Measurements from ENCODE around the gene HYAL3.
A peak's percentile ranks its signal among the peaks of the same experiment; 100 is the strongest.

Gene HYAL3

GRCh38 chr3:50323092-50323600 is 23.9 kb upstream of the HYAL3 start:
- Histone ChIP-seq H3K4me2 (no peak overlapping the region), H3K4me1 (ENCODE audit: low read depth, poor library complexity, severe bottlenecking) (peaks cover 4% of the 10 kb centered on the region), H4K20me1 (ENCODE audit: insufficient read depth) (no peaks in the 10 kb centered on the region), H3K36me3 (ENCODE audit: insufficient read depth) (no peaks in the 10 kb centered on the region), H3K9ac (no peak overlapping the region), H3K27me3 (ENCODE audit: insufficient read depth, low read depth) (no peaks in the 10 kb centered on the region), H2AFZ (ENCODE audit: low read depth) (no peak overlapping the region), H3K79me2 (ENCODE audit: insufficient read depth, low read depth) (peaks cover 8% of the 10 kb centered on the region; the same call in 1 of the 2 replicates), H3K4me3 (IDR thresholded peaks at IDR 0.05; ENCODE audit: insufficient read depth, low read depth, low read length) (no peak overlapping the region), H3K27ac (no peak overlapping the region)
- TF ChIP-seq, protein P1, sequence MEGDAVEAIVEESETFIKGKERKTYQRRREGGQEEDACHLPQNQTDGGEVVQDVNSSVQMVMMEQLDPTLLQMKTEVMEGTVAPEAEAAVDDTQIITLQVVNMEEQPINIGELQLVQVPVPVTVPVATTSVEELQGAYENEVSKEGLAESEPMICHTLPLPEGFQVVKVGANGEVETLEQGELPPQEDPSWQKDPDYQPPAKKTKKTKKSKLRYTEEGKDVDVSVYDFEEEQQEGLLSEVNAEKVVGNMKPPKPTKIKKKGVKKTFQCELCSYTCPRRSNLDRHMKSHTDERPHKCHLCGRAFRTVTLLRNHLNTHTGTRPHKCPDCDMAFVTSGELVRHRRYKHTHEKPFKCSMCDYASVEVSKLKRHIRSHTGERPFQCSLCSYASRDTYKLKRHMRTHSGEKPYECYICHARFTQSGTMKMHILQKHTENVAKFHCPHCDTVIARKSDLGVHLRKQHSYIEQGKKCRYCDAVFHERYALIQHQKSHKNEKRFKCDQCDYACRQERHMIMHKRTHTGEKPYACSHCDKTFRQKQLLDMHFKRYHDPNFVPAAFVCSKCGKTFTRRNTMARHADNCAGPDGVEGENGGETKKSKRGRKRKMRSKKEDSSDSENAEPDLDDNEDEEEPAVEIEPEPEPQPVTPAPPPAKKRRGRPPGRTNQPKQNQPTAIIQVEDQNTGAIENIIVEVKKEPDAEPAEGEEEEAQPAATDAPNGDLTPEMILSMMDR (conservative IDR thresholded peaks at IDR 0.05; ENCODE audit: low read depth, low read length): no peak

GRCh38 chr3:50322386-50323091 is 23.3 kb upstream of the HYAL3 start, which contains the start of gene HYAL2:
Gene HYAL2 (minus strand): TSS chr3:50322745. CDS start chr3:50320489, 2,256 bp downstream.
- Histone ChIP-seq H2AFZ (ENCODE audit: low read depth) (peak within 1 kb of the TSS; percentile 71), H3K27me3 (ENCODE audit: insufficient read depth, low read depth) (no peaks in the 10 kb centered on the region), H3K36me3 (ENCODE audit: insufficient read depth) (no peaks in the 10 kb centered on the region), H3K79me2 (ENCODE audit: insufficient read depth, low read depth) (peaks cover 5% of the 10 kb centered on the region; the same call in 1 of the 2 replicates), H3K9ac (peak within 1 kb of the TSS; percentile 78), H4K20me1 (ENCODE audit: insufficient read depth) (no peaks in the 10 kb centered on the region), H3K27ac (peak within 1 kb of the TSS; percentile 68), H3K4me3 (IDR thresholded peaks at IDR 0.05; ENCODE audit: insufficient read depth, low read depth, low read length) (no peak within 1 kb of the TSS), H3K4me2 (0 out of 2 replicates have a peak within 1 kb of the TSS, but pooled peaks have one; percentile 13), H3K4me1 (ENCODE audit: low read depth, poor library complexity, severe bottlenecking) (peaks cover 4% of the 10 kb centered on the region)
- TF ChIP-seq, protein P1 (conservative IDR thresholded peaks at IDR 0.05; ENCODE audit: low read depth, low read length): no peak

DNA sequence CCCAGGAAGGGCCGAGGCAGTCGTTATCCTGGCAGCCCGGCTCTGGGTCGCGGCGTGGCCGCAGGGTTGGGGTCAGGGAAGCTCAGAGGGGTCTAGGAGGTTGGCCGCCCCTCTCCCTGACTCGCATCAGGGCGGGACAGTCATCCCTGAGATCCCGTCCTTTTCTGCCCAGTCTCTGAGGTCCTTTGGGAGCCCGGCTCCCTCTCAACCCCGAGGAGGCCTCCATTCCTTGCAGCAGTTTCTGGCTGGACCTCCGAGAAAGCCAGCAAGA is 22.8 kb upstream of the HYAL3 start:
- H3K79me2 ChIP-seq (ENCODE audit: insufficient read depth, low read depth): no peaks in the 10 kb centered on the region; the same call in 1 of the 2 replicates
- no peak overlapping the region for H3K9ac ChIP-seq
- H3K27me3 ChIP-seq (ENCODE audit: insufficient read depth, low read depth): no peaks in the 10 kb centered on the region
- peak overlapping the region; percentile 71 for H2AFZ ChIP-seq (ENCODE audit: low read depth)
- H4K20me1 ChIP-seq (ENCODE audit: insufficient read depth): no peaks in the 10 kb centered on the region
- H3K4me3 ChIP-seq (IDR thresholded peaks at IDR 0.05; ENCODE audit: insufficient read depth, low read depth, low read length): no peak overlapping the region
- H3K27ac ChIP-seq: no peak overlapping the region
- no peaks in the 10 kb centered on the region for H3K36me3 ChIP-seq (ENCODE audit: insufficient read depth)
- peaks cover 4% of the 10 kb centered on the region for H3K4me1 ChIP-seq (ENCODE audit: low read depth, poor library complexity, severe bottlenecking)
- 0 out of 2 replicates have a peak overlapping the region, but pooled peaks have one; percentile 13 for H3K4me2 ChIP-seq
- TF ChIP-seq, protein P1 (conservative IDR thresholded peaks at IDR 0.05; ENCODE audit: low read depth, low read length): peak; percentile 27; the same call in 1 of the 2 replicates

DNA sequence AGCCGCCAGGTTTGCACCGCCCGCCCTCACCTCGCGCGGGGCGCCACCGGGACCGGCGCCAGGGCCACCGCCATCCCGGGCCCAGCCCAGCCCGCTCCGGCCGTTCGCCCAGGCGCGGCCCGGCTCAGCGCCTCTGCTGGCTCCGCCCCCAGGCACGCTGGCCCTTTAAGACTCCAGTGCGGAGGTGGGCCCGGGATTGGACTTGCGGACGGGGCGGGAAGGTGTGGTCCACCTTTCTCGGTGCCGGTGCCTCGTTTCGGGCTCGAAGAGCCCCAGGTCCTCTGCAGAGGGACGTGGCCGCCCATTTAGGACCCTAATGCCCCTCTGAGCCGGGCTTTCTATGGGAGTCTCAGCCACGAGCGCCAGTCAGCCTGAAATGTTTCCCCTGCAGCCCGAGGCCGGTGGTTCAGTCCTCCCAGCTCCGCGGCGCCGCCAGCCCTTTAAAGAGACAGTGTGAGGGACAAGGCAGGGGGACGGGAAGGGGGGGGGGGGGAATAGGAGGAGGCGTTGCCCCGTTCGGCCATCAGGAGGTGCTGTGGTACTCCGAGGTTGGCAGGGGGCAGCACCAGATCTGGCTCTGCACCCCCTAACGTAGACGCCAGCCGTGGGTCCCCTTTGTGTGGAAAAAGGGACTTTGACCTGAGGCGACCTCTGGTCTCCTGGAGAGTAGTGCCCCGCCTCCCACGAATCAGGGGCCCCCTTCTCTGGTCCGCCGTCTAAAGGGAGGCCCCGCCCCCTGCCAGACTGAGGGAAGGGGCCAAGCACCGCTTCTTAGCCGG is 22.3 kb upstream of the HYAL3 start:
- H3K36me3 ChIP-seq (ENCODE audit: insufficient read depth): no peaks in the 10 kb centered on the region
- no peak overlapping the region for H3K4me3 ChIP-seq (IDR thresholded peaks at IDR 0.05; ENCODE audit: insufficient read depth, low read depth, low read length)
- H3K9ac ChIP-seq: peak overlapping the region; percentile 78
- TF ChIP-seq, protein P1 (conservative IDR thresholded peaks at IDR 0.05; ENCODE audit: low read depth, low read length): peak; percentile 64
- H3K79me2 ChIP-seq (ENCODE audit: insufficient read depth, low read depth): no peaks in the 10 kb centered on the region
- H2AFZ ChIP-seq (ENCODE audit: low read depth): peak overlapping the region; percentile 71
- H3K27me3 ChIP-seq (ENCODE audit: insufficient read depth, low read depth): no peaks in the 10 kb centered on the region
- H4K20me1 ChIP-seq (ENCODE audit: insufficient read depth): no peaks in the 10 kb centered on the region
- peaks cover 4% of the 10 kb centered on the region for H3K4me1 ChIP-seq (ENCODE audit: low read depth, poor library complexity, severe bottlenecking)
- H3K4me2 ChIP-seq: peak overlapping the region; percentile 44; the same call in 1 of the 2 replicates
- H3K27ac ChIP-seq: peak overlapping the region; percentile 68

Data from KMS-11 (cell line).